HG02763 (cell line): ENCODE measurements around the gene PRR20A.
"Not testable (repeated sequence)": the region's sequence is repeated elsewhere in the genome, so short reads cannot be mapped to it uniquely, and the experiment has no call there.

Source experiments
- ATAC-seq: cut with Tn5 transposase; IDR thresholded peaks from one replicate; pipeline ENCODE4 v1.9.1; 2021; ENCODE audit warnings: mild to moderate bottlenecking, moderate library complexity; ENCODE audit not compliant: unreplicated experiment

Gene PRR20A

DNA sequence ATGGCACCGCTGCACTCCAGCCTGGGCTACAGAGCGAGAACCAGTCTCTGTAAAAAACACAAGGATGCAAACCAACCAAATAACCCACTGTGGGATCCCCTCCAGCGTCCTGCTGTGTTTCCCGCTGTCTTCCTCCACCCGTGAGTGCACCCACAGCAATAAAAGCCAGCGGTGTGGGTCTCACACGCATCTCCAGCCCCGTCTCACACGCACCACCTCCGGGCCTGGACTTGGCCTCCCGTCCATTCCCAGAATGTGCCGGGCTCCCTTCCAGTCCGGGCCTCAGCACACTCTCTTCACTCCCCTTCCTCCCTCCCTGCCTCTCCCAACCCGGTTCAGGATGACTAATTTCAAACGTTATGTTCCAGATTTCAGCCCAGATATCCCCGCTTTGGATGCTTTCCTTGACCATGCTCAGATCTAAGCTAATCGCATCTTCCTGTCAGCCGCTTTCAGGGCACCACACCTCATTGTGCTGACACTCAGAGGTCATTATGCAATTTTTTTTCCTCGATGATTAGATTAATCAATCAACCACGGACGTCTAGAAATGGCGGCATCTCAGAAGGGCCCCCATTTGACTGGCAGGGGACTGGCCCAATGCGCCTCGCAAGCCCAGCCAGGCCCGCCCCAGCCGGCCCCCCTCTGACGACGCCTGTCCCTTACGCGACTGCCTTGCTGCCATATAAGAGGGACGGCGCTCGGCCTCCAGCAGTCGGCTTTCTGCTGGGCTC lies at the start of gene PRR20A:
Gene PRR20A, plus strand, starts transcription at position 684 of the 734 bp plus-strand sequence. CDS start 387 bp downstream, outside the sequence.
- ATAC-seq, result not testable (repeated sequence)

DNA sequence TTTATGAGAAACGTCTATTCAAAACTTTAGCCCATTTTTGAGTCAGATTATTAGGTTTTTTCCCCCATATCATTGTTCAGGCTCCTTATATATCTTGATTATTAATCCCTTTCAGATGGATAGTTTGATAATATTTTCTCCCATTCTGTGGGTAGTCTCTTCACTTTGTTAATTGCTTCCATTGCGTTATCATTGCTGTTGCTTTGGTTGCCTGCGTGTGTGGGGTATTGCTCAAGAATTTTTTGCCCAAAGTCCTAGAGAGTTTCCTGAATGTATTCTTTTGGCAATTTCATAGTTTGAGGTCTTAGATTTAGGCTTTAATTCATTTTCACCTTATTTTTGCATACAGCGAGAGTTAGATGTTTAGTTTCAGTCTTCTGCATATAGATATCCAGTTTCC lies 25.8 kb upstream of the PRR20A start:
- no peak for ATAC-seq

DNA sequence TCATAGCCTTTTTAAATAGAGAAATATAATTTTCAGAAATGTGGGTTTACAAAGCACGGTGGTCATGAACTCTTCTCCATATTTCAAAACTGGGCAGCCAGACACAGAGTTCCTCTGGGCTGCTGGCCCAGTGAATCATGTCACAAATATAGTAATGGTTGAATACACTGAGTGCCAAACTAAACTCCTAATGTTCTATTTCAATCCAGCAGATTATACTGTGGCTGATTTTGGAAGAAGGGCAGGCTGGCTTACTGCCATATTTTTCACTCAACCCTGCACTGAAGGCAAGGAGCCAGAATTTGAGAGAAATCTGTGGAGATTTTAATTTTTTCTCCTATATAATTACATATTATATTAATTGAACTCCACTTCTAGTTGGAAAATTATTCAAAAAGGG lies 17.0 kb upstream of the PRR20A start:
- ATAC-seq, result no peak

DNA sequence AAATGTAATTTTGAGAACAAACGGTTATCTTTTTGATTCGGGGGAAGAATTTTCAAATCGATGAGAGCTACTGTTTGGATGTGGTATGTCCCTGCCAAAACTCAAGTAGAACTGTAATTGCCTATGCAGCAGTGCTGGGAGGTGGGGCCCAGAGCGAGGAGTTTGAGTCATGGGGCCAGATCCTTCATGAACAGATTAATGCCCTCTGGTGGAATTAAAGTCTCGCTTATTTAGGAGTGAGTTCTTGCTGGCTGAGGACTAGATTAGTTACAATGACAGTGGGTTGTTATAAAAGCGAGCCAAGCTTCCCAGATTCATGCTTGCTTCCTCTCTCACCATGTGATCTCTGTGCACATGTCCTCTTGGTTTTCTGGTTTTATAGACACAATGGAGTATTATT lies 11.8 kb upstream of the PRR20A start:
- ATAC-seq, result no peak

DNA sequence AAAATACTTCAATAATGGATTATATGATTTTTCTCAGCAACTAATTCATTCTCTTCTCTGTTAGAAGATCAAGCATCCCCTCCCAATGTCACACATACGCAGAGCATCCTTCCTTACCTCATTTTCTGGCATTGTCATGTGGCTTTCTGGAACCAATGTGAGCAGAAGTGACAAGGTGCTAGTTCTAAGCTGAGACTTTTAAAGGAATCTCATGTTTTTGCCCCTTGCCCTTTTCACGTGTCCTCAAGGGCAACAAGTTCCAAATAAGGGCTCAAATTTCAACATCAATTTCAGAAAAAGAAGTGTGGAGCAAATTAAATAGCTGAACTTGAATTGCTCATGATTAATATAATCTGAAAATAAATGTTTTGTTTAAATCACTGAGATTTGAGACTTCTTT lies 4.6 kb upstream of the PRR20A start:
- ATAC-seq, result no peak

DNA sequence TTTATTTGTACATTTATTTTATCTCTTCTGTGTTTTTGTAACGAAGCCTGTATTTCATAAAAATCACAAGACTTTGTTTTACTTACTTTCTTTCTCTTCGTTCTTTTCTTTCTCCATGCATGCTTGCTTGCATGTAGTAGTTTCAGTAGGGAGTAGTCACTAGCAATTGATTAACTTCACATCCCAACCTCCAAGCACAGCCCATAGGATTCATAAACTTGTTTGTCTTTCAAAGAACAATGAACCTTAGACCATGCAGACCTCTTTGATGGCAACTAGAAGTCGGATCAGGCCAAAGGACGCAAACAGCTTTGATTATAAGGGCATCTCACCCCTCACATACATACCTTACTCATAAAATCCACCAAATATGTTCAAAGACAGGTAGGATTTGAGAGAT lies 3.1 kb upstream of the PRR20A start:
- ATAC-seq, result no peak

DNA sequence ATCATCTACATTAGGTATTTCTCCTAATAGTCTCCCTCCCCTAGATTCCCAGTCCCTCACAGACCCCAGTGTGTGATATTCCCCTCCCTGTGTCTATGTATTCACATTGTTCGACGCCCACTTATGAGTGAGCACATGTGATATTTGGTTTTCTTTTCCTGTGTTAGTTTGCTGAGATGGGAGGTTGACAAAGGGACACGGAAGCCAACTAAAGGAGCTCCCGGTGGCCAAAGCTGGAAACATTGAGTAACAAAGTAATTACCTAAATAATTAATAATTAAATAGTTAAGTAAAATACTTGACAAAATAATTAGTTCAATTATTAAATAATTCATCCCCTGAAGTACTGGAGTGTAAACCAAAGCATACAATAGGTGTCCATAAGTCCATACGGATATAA lies 1.7 kb upstream of the PRR20A start:
- ATAC-seq, result no peak

DNA sequence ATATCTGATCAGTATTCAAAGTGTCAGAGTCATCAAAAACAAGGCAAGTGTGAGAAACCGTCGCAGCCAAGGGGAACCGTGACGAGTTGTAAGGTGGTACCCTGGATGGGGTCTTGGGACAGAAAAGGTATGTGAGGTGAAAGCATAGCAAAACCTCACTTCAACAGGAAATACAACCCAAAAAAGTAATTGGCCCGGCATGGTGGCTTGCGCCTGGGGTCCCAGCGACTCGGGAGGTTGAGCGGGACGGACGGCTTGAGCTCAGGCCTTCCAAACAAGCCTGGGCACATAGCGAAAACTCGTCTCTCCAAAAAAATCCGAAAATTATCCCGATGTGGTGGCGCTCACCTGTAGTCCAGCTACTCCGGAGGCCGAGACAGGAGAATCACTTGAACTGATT lies 937 bp upstream of the PRR20A start:
- not testable (repeated sequence) for ATAC-seq

DNA sequence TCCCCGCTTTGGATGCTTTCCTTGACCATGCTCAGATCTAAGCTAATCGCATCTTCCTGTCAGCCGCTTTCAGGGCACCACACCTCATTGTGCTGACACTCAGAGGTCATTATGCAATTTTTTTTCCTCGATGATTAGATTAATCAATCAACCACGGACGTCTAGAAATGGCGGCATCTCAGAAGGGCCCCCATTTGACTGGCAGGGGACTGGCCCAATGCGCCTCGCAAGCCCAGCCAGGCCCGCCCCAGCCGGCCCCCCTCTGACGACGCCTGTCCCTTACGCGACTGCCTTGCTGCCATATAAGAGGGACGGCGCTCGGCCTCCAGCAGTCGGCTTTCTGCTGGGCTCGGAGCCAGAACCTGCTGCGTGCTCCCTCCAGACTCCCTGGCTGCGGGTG lies 6.5 kb downstream of the PRR20A start, which contains the start of gene PRR20B:
Gene PRR20B, plus strand, starts transcription at position 301 of the 400 bp plus-strand sequence. CDS start 387 bp downstream, outside the sequence.
- not testable (repeated sequence) for ATAC-seq

DNA sequence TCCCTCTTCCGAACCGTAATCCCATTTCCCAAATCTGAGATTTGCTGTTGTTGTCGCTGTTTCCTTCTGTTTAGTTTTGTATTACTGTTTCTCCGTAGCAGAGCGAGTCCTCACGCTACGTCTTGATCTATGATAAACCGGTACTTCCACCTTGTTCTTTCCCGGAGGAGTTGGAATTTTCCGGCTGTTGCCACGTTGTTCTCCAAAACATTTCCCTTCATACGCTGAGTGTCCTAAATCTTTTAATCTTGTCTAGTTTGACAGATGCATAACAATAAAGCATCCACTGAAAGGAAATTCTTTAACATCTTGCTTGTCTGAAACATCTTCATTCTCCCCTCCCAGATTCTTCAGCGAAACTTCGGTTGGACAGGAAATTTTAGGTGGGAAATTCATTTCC lies 7.4 kb downstream of the PRR20A start:
- ATAC-seq, result not testable (repeated sequence)

DNA sequence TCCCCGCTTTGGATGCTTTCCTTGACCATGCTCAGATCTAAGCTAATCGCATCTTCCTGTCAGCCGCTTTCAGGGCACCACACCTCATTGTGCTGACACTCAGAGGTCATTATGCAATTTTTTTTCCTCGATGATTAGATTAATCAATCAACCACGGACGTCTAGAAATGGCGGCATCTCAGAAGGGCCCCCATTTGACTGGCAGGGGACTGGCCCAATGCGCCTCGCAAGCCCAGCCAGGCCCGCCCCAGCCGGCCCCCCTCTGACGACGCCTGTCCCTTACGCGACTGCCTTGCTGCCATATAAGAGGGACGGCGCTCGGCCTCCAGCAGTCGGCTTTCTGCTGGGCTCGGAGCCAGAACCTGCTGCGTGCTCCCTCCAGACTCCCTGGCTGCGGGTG lies 13.0 kb downstream of the PRR20A start, which contains the start of gene PRR20C:
Gene PRR20C, plus strand, starts transcription at position 301 of the 400 bp plus-strand sequence. CDS start 387 bp downstream, outside the sequence.
- not testable (repeated sequence) for ATAC-seq

DNA sequence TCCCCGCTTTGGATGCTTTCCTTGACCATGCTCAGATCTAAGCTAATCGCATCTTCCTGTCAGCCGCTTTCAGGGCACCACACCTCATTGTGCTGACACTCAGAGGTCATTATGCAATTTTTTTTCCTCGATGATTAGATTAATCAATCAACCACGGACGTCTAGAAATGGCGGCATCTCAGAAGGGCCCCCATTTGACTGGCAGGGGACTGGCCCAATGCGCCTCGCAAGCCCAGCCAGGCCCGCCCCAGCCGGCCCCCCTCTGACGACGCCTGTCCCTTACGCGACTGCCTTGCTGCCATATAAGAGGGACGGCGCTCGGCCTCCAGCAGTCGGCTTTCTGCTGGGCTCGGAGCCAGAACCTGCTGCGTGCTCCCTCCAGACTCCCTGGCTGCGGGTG lies 19.6 kb downstream of the PRR20A start, which contains the start of gene PRR20D:
Gene PRR20D, plus strand, starts transcription at position 301 of the 400 bp plus-strand sequence. CDS start 387 bp downstream, outside the sequence.
- not testable (repeated sequence) for ATAC-seq

DNA sequence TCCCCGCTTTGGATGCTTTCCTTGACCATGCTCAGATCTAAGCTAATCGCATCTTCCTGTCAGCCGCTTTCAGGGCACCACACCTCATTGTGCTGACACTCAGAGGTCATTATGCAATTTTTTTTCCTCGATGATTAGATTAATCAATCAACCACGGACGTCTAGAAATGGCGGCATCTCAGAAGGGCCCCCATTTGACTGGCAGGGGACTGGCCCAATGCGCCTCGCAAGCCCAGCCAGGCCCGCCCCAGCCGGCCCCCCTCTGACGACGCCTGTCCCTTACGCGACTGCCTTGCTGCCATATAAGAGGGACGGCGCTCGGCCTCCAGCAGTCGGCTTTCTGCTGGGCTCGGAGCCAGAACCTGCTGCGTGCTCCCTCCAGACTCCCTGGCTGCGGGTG lies 26.2 kb downstream of the PRR20A start, which contains the start of gene PRR20E:
Gene PRR20E, plus strand, starts transcription at position 301 of the 400 bp plus-strand sequence. CDS start 387 bp downstream, outside the sequence.
- not testable (repeated sequence) for ATAC-seq

DNA sequence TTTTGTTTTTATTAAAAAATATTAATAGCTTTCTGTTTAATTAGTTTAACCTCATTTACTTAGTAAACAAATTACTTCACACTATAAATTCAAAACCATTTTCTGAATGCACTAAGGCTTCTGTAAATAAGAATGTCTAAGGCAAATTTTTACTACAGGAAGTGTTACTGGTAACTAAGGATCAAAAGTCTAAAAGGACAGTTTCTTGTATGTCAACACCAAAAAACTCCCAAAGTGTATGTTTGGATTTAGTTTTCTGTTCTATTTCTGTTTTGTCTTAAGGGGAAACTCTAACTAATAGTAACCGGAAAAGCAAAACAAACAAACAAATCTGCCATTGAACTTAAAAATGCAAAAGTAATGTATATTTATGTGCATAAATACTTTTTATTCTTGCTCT lies 50.9 kb downstream of the PRR20A start:
- no peak for ATAC-seq
